Uterus (tissue), 4 donors: Measurements from ENCODE around the gene PVALB. TPM values are rescaled to one million over a fixed set of nuclear protein-coding genes. Genes with fewer than 3 reads are reported as not detected.
"Not testable (repeated sequence)": the region's sequence is repeated elsewhere in the genome, so short reads cannot be mapped to it uniquely, and the experiment has no call there.

ENCODE experiments used
- DNase-seq, 2 donors: peaks; one replicate each; pipeline ENCODE4 v3.0.0-alpha.2; 2019 to 2020
- H3K27ac ChIP-seq, 2 donors: fragments of 200-600 bp; sonication (generic); 1 replicate in 1 of 2; 2 replicates in 1 of 2; pipeline ENCODE4 v1.5.1; 2016 to 2018
- H3K27me3 ChIP-seq, 2 donors: fragments of 200-600 bp; sonication (generic); one replicate each; pipeline ENCODE4 v1.5.1; 2018 to 2019; ENCODE audit warnings: control low read depth in 1 of 2
- H3K36me3 ChIP-seq, 2 donors: fragments of 200-600 bp; sonication (generic); one replicate each; pipeline ENCODE4 v1.5.1; 2019; ENCODE audit warnings: control low read depth in 1 of 2
- H3K4me1 ChIP-seq, 2 donors: fragments of 200-600 bp; sonication (generic); one replicate each; pipeline ENCODE4 v1.5.1; 2018 to 2019; ENCODE audit warnings: control low read depth in 1 of 2
- H3K4me3 ChIP-seq, 2 donors: fragments of 200-600 bp; sonication (generic); 1 replicate in 1 of 2; 2 replicates in 1 of 2; pipeline ENCODE4 v1.5.1; 2018 to 2019; ENCODE audit warnings: mild to moderate bottlenecking in 1 of 2
- H3K9me3 ChIP-seq, 2 donors: fragments of 200-600 bp; sonication (generic); one replicate each; pipeline ENCODE4 v1.5.1; 2019; ENCODE audit warnings: control low read depth in 1 of 2
- CTCF ChIP-seq, 4 experiments: fragments of 200-600 bp in 2 of 4; fragments of 450-650 bp in 2 of 4; sonication (generic) in 2 of 4; IDR thresholded peaks; one replicate each; pipeline ENCODE4 v1.5.1; 2016 to 2019; ENCODE audit warnings: antibody characterized with exemption in 4 of 4, mild to moderate bottlenecking in 2 of 4, moderate library complexity in 1 of 4
- POLR2A ChIP-seq, 2 donors: fragments of 450-650 bp; IDR thresholded peaks; one replicate each; pipeline ENCODE4 v1.6.1; 2016; ENCODE audit warnings: antibody characterized with exemption in 2 of 2, mild to moderate bottlenecking in 1 of 2, moderate library complexity in 1 of 2
- intact Hi-C: fragments of 100-400 bp; cut with DNase I; formaldehyde crosslinking; loops from one replicate; pipeline ENCODE4 v1.15.1; 2023; ENCODE audit warnings: low total_unique reads
- total RNA-seq, 4 donors: library from RNA; depleted of rRNA in 3 of 4; stranded (reverse); fragments of >200 nt in 3 of 4; gene quantifications; one replicate each; pipeline versions ENCODE4 v1.1.0 to v1.2.4, GENCODE V29; 2014 to 2023
- donor health status: DM: yes; HTN: yes; CAD: no.

The PVALB gene
- total RNA-seq, 4 donors from 2014 or later = 2.3 TPM; not detected in 3

GRCh38 chr22:36756031-36756430 lies 60.8 kb downstream of the PVALB start:
- no peak for DNase-seq
- TF ChIP-seq POLR2A (IDR thresholded peaks at IDR 0.05) (no peak), CTCF (IDR thresholded peaks at IDR 0.05) (no peak)
- H3K4me3 ChIP-seq = no peak overlapping the region
- no peaks in the 10 kb centered on the region for H3K9me3 ChIP-seq
- intact Hi-C loops = no loop called here
- no peaks in the 10 kb centered on the region for H3K4me1 ChIP-seq
- H3K27me3 ChIP-seq = no peaks in the 10 kb centered on the region
- H3K36me3 ChIP-seq = no peaks in the 10 kb centered on the region
- no peak overlapping the region for H3K27ac ChIP-seq

GRCh38 chr22:36755316-36755715 lies 61.5 kb downstream of the PVALB start:
- DNase-seq = no peak
- intact Hi-C loops = no loop called here

GRCh38 chr22:36754881-36755280 lies 62.0 kb downstream of the PVALB start:
- H3K36me3 ChIP-seq, DNase-seq, H3K9me3 ChIP-seq, H3K27me3 ChIP-seq, H3K27ac ChIP-seq, H3K4me1 ChIP-seq, H3K4me3 ChIP-seq, intact Hi-C loops: not testable (repeated sequence)

More at GRCh38 chr22:36755316-36755715, 61.5 kb downstream of the PVALB start:
- H3K27me3 ChIP-seq = no peaks in the 10 kb centered on the region
- H3K9me3 ChIP-seq = no peaks in the 10 kb centered on the region
- no peaks in the 10 kb centered on the region for H3K4me1 ChIP-seq
- no peak overlapping the region for H3K27ac ChIP-seq
- H3K4me3 ChIP-seq = no peak overlapping the region
- TF ChIP-seq POLR2A (IDR thresholded peaks at IDR 0.05) (no peak), CTCF (IDR thresholded peaks at IDR 0.05) (no peak)
- H3K36me3 ChIP-seq = no peaks in the 10 kb centered on the region

- Histone ChIP-seq H3K4me1 (no peaks in the 10 kb centered on the region), H3K36me3 (no peaks in the 10 kb centered on the region), H3K9me3 (no peaks in the 10 kb centered on the region), H3K4me3 (no peak overlapping the region), H3K27ac (no peak overlapping the region), H3K27me3 (no peaks in the 10 kb centered on the region)
- DNase-seq = no peak
- intact Hi-C loops = no loop called here
- TF ChIP-seq CTCF (IDR thresholded peaks at IDR 0.05) (no peak), POLR2A (IDR thresholded peaks at IDR 0.05) (no peak)
Measured at GRCh38 chr22:36753916-36754315, 62.9 kb downstream of the PVALB start.

GRCh38 chr22:36753120-36753802 lies 63.6 kb downstream of the PVALB start:
- DNase-seq = no peak
- intact Hi-C loops = no loop called here

More at GRCh38 chr22:36753120-36753802, 63.6 kb downstream of the PVALB start:
- TF ChIP-seq CTCF (IDR thresholded peaks at IDR 0.05) (no peak), POLR2A (IDR thresholded peaks at IDR 0.05) (no peak)
- H3K4me1 ChIP-seq = no peaks in the 10 kb centered on the region
- no peaks in the 10 kb centered on the region for H3K27me3 ChIP-seq
- no peak overlapping the region for H3K27ac ChIP-seq
- H3K9me3 ChIP-seq = no peaks in the 10 kb centered on the region
- H3K36me3 ChIP-seq = no peaks in the 10 kb centered on the region
- H3K4me3 ChIP-seq = no peak overlapping the region

Other genes with a start within 250 kb of the PVALB start
- not detected for gene CACNG2, start 113.3 kb downstream of the PVALB start, total RNA-seq
- gene IFT27, start 40.9 kb downstream of the PVALB start, total RNA-seq = 10 to 100 TPM in 3 of 4 donors, 1 to 10 TPM in 1; 2.3 to 27.0 (median 15.4) TPM
- gene NCF4, start 44.0 kb upstream of the PVALB start, total RNA-seq = 10 to 100 TPM in 1 of 4 donors, 1 to 10 TPM in 3; 1.8 to 21.2 (median 6.3) TPM
- gene CSF2RB, start 96.6 kb upstream of the PVALB start, total RNA-seq = 1 to 10 TPM; 3.1 to 7.4 (median 3.5) TPM
- 10 to 100 TPM; 19.6 to 36.8 (median 25.1) TPM for gene TST, start 202.4 kb upstream of the PVALB start, total RNA-seq
- 100 to 1,000 TPM in 2 of 4 donors, 10 to 100 TPM in 2; 37.1 to 152 (median 84.1) TPM for gene MPST, start 202.7 kb upstream of the PVALB start, total RNA-seq
- gene KCTD17, start 234.7 kb upstream of the PVALB start, total RNA-seq = 10 to 100 TPM in 2 of 4 donors, 1 to 10 TPM in 1, under 1 TPM in 1; 0.59 to 31.7 (median 15.4) TPM